ENCODE results near the gene DNAAF1. TPM values are rescaled to one million over a fixed set of nuclear protein-coding genes. Genes with fewer than 3 reads are reported as not detected.
A peak's percentile ranks its signal among the peaks of the same experiment; 100 is the strongest.

DNAAF1 gene
- total RNA-seq, 1 donor from 2014 or later = 0.18 TPM

- H3K36me3 Mint-ChIP-seq (ENCODE audit: low read depth, unreplicated experiment) = peaks cover 23% of the 10 kb centered on the region
- peaks cover 20% of the 10 kb centered on the region for H3K4me1 Mint-ChIP-seq (ENCODE audit: unreplicated experiment)
- no peak overlapping the region for H3K27ac Mint-ChIP-seq (ENCODE audit: unreplicated experiment)
- no peaks in the 10 kb centered on the region for H3K9me3 Mint-ChIP-seq (ENCODE audit: unreplicated experiment)
- DNase-seq (ENCODE audit: low spot score) = no peak
- TF ChIP-seq CTCF (IDR thresholded peaks at IDR 0.05; ENCODE audit: unreplicated experiment) = no peak
- no peak overlapping the region for H3K4me3 Mint-ChIP-seq (ENCODE audit: unreplicated experiment)
- peaks cover 2% of the 10 kb centered on the region for H3K27me3 Mint-ChIP-seq (ENCODE audit: unreplicated experiment)
These were observed 37.0 kb downstream of the DNAAF1 start for GRCh38 chr16:84182104-84182503.

GRCh38 chr16:84182680-84183571 is 37.8 kb downstream of the DNAAF1 start:
- H3K4me3 Mint-ChIP-seq (ENCODE audit: unreplicated experiment) = peak overlapping the region; percentile 65
- no peak for DNase-seq (ENCODE audit: low spot score)

GRCh38 chr16:84183572-84183875 is 38.4 kb downstream of the DNAAF1 start:
- Mint-ChIP-seq H3K27ac (ENCODE audit: unreplicated experiment) (no peak overlapping the region), H3K9me3 (ENCODE audit: unreplicated experiment) (no peaks in the 10 kb centered on the region), H3K4me3 (ENCODE audit: unreplicated experiment) (no peak overlapping the region), H3K36me3 (ENCODE audit: low read depth, unreplicated experiment) (peaks cover 15% of the 10 kb centered on the region), H3K4me1 (ENCODE audit: unreplicated experiment) (peaks cover 17% of the 10 kb centered on the region), H3K27me3 (ENCODE audit: unreplicated experiment) (no peaks in the 10 kb centered on the region)
- no peak for TF ChIP-seq CTCF (IDR thresholded peaks at IDR 0.05; ENCODE audit: unreplicated experiment)
- no peak for DNase-seq (ENCODE audit: low spot score)

More at GRCh38 chr16:84182680-84183571, 37.8 kb downstream of the DNAAF1 start:
- H3K27ac Mint-ChIP-seq (ENCODE audit: unreplicated experiment) = peak overlapping the region; percentile 42
- H3K27me3 Mint-ChIP-seq (ENCODE audit: unreplicated experiment) = no peaks in the 10 kb centered on the region
- H3K9me3 Mint-ChIP-seq (ENCODE audit: unreplicated experiment) = no peaks in the 10 kb centered on the region
- peaks cover 17% of the 10 kb centered on the region for H3K4me1 Mint-ChIP-seq (ENCODE audit: unreplicated experiment)
- no peak for TF ChIP-seq CTCF (IDR thresholded peaks at IDR 0.05; ENCODE audit: unreplicated experiment)
- peaks cover 18% of the 10 kb centered on the region for H3K36me3 Mint-ChIP-seq (ENCODE audit: low read depth, unreplicated experiment)

GRCh38 chr16:84183911-84184591 is 38.9 kb downstream of the DNAAF1 start:
- Mint-ChIP-seq H3K27ac (ENCODE audit: unreplicated experiment) (peak overlapping the region; percentile 53), H3K9me3 (ENCODE audit: unreplicated experiment) (no peaks in the 10 kb centered on the region), H3K36me3 (ENCODE audit: low read depth, unreplicated experiment) (peaks cover 15% of the 10 kb centered on the region), H3K4me1 (ENCODE audit: unreplicated experiment) (peaks cover 17% of the 10 kb centered on the region), H3K27me3 (ENCODE audit: unreplicated experiment) (no peaks in the 10 kb centered on the region), H3K4me3 (ENCODE audit: unreplicated experiment) (peak overlapping the region; percentile 7)
- no peak for TF ChIP-seq CTCF (IDR thresholded peaks at IDR 0.05; ENCODE audit: unreplicated experiment)
- DNase-seq (ENCODE audit: low spot score) = no peak

- Mint-ChIP-seq H3K27ac (ENCODE audit: unreplicated experiment) (peak overlapping the region; percentile 53), H3K9me3 (ENCODE audit: unreplicated experiment) (no peaks in the 10 kb centered on the region), H3K4me1 (ENCODE audit: unreplicated experiment) (peaks cover 17% of the 10 kb centered on the region), H3K27me3 (ENCODE audit: unreplicated experiment) (no peaks in the 10 kb centered on the region), H3K36me3 (ENCODE audit: low read depth, unreplicated experiment) (peaks cover 15% of the 10 kb centered on the region), H3K4me3 (ENCODE audit: unreplicated experiment) (peak overlapping the region; percentile 66)
- TF ChIP-seq CTCF (IDR thresholded peaks at IDR 0.05; ENCODE audit: unreplicated experiment) = no peak
- DNase-seq (ENCODE audit: low spot score) = no peak
These were observed 39.7 kb downstream of the DNAAF1 start for GRCh38 chr16:84184775-84185174.

Data from endothelial cell (in vitro differentiated cells).